ENCODE measurements around the gene KIF1B. TPM values are rescaled to one million over a fixed set of nuclear protein-coding genes. Genes with fewer than 3 reads are reported as not detected.

KIF1B gene
- total and polyA plus RNA-seq, 2 donors (not counting 1 experiment from before 2014, with no cell fraction given) = 3.5 to 16.4 TPM

GRCh38 chr1:10379101-10379620, 168.8 kb downstream of the KIF1B start:
- 87% methylated on average over 7 of the region's 10 CpGs for WGBS (ENCODE audit: insufficient coverage)
- H3K36me3 ChIP-seq (replicated peaks in 1 of 2; ENCODE audit: control extremely low read depth in 1 of 2, control insufficient read depth in 1 of 2, extremely low read depth in 1 of 2, insufficient read depth in 2 of 2, low read length in 1 of 2) = peaks cover 0 to 10% of the 10 kb centered on the region in 2 experiments
- H3K4me2 ChIP-seq (replicated peaks; ENCODE audit: low read depth, low read length, poor library complexity, severe bottlenecking) = no peak overlapping the region
- no peak for TF ChIP-seq EZH2 (IDR thresholded peaks at IDR 0.05; ENCODE audit: borderline replicate concordance, insufficient read depth, low read depth, low read length, poor library complexity, severe bottlenecking)
- TF ChIP-seq, protein P1, sequence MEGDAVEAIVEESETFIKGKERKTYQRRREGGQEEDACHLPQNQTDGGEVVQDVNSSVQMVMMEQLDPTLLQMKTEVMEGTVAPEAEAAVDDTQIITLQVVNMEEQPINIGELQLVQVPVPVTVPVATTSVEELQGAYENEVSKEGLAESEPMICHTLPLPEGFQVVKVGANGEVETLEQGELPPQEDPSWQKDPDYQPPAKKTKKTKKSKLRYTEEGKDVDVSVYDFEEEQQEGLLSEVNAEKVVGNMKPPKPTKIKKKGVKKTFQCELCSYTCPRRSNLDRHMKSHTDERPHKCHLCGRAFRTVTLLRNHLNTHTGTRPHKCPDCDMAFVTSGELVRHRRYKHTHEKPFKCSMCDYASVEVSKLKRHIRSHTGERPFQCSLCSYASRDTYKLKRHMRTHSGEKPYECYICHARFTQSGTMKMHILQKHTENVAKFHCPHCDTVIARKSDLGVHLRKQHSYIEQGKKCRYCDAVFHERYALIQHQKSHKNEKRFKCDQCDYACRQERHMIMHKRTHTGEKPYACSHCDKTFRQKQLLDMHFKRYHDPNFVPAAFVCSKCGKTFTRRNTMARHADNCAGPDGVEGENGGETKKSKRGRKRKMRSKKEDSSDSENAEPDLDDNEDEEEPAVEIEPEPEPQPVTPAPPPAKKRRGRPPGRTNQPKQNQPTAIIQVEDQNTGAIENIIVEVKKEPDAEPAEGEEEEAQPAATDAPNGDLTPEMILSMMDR (IDR thresholded peaks at IDR 0.05) = no peak
- no peaks in the 10 kb centered on the region for H3K4me1 ChIP-seq (ENCODE audit: control insufficient read depth in 2 of 2, insufficient read depth in 2 of 2, low read length in 2 of 2)
- no peak overlapping the region for H2AFZ ChIP-seq (ENCODE audit: insufficient read depth, low read depth, low read length, poor library complexity, severe bottlenecking)
- no peak overlapping the region for H3K27ac ChIP-seq (ENCODE audit: low read length in 2 of 2)
- no peaks in the 10 kb centered on the region for H3K9me3 ChIP-seq (ENCODE audit: control extremely low read depth in 1 of 3, control insufficient read depth in 2 of 3, insufficient read depth in 1 of 3, low read length in 2 of 3)
- H3K4me3 Mint-ChIP-seq = no peak overlapping the region
- H3K79me2 ChIP-seq (ENCODE audit: control insufficient read depth, insufficient read depth, low read length) = no peaks in the 10 kb centered on the region
- no peak overlapping the region for H3K9ac ChIP-seq (ENCODE audit: low read length)
- ATAC-seq (ENCODE audit: low read depth) (no peak), DNase-seq (no peak)
- CTCF ChIA-PET = interaction anchor here (1.1 to 3.1 kb wide), 2 partner anchors 50 kb away, joined by 4 to 25 read pairs; partner anchors contain the start of gene CENPS
- H3K27me3 Mint-ChIP-seq = no peaks in the 10 kb centered on the region
- H4K20me1 ChIP-seq (ENCODE audit: control insufficient read depth, insufficient read depth, low read length, poor library complexity, severe bottlenecking) = no peaks in the 10 kb centered on the region
- no peaks in the 10 kb centered on the region for H3K4me1 Mint-ChIP-seq
- H3K4me3 ChIP-seq (ENCODE audit: control extremely low read depth in 1 of 5, extremely low read depth in 1 of 5, insufficient read depth in 1 of 5, low read depth in 2 of 5, low read length in 4 of 5) = no peak overlapping the region
- H3K27ac Mint-ChIP-seq = no peak overlapping the region
- intact Hi-C loops (cut with micrococcal nuclease) = no loop called here
- no peaks in the 10 kb centered on the region for H3K9me3 Mint-ChIP-seq (ENCODE audit: insufficient read depth)
- POLR2A ChIA-PET = no interaction called here
- no peaks in the 10 kb centered on the region for H3K27me3 ChIP-seq (replicated peaks in 1 of 4; ENCODE audit: control extremely low read depth in 1 of 4, control insufficient read depth in 3 of 4, insufficient read depth in 4 of 4, low read length in 3 of 4)

DNA sequence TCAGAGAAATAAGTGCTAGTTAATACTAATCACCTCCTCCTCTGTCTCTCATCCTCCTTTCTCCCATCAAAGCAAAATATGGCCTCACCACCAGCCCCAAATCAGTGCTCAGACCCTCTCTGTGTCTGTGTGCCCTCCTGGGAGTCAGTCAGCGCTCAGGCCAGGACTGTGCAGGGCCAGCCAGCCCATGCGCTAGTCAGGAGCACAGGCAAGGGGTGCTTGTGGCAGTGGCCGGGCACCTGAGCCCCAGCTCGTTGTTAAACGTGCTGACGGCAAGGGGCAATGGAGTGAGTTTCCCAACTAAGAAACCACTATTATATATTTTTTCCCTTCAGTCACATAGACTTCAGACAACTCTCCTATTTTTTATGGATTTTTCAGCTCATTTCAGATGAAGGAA, 169.3 kb downstream of the KIF1B start:
- peaks cover 0 to 5% of the 10 kb centered on the region in 2 experiments for H3K36me3 ChIP-seq (replicated peaks in 1 of 2; ENCODE audit: control extremely low read depth in 1 of 2, control insufficient read depth in 1 of 2, extremely low read depth in 1 of 2, insufficient read depth in 2 of 2, low read length in 1 of 2)
- ChIA-PET CTCF (interaction anchor here (1.1 kb wide), 1 partner anchor 49 kb away, joined by 4 read pairs; no protein-coding TSS in a partner anchor), POLR2A (no interaction called here)
- H3K27ac ChIP-seq (ENCODE audit: low read length in 2 of 2) = no peak overlapping the region
- DNase-seq = no peak
- H3K4me1 ChIP-seq (ENCODE audit: control insufficient read depth in 2 of 2, insufficient read depth in 2 of 2, low read length in 2 of 2) = no peaks in the 10 kb centered on the region
- Mint-ChIP-seq H3K4me1 (no peaks in the 10 kb centered on the region), H3K27ac (no peak overlapping the region), H3K27me3 (no peaks in the 10 kb centered on the region), H3K4me3 (no peak overlapping the region), H3K9me3 (ENCODE audit: insufficient read depth) (no peaks in the 10 kb centered on the region)
- no peak overlapping the region for H3K9ac ChIP-seq (ENCODE audit: low read length)
- H4K20me1 ChIP-seq (ENCODE audit: control insufficient read depth, insufficient read depth, low read length, poor library complexity, severe bottlenecking) = no peaks in the 10 kb centered on the region
- no peak overlapping the region for H3K4me3 ChIP-seq (ENCODE audit: control extremely low read depth in 1 of 5, extremely low read depth in 1 of 5, insufficient read depth in 1 of 5, low read depth in 2 of 5, low read length in 4 of 5)
- TF ChIP-seq, protein P1 (IDR thresholded peaks at IDR 0.05) = no peak
- no peak for TF ChIP-seq EZH2 (IDR thresholded peaks at IDR 0.05; ENCODE audit: borderline replicate concordance, insufficient read depth, low read depth, low read length, poor library complexity, severe bottlenecking)
- ATAC-seq (ENCODE audit: low read depth) = no peak
- H3K79me2 ChIP-seq (ENCODE audit: control insufficient read depth, insufficient read depth, low read length) = no peaks in the 10 kb centered on the region
- no peak overlapping the region for H3K4me2 ChIP-seq (replicated peaks; ENCODE audit: low read depth, low read length, poor library complexity, severe bottlenecking)
- no peak overlapping the region for H2AFZ ChIP-seq (ENCODE audit: insufficient read depth, low read depth, low read length, poor library complexity, severe bottlenecking)
- no peaks in the 10 kb centered on the region for H3K9me3 ChIP-seq (ENCODE audit: control extremely low read depth in 1 of 3, control insufficient read depth in 2 of 3, insufficient read depth in 1 of 3, low read length in 2 of 3)
- WGBS (ENCODE audit: insufficient coverage) = 97% methylated on average over 6 of the region's 6 CpGs
- H3K27me3 ChIP-seq (replicated peaks in 1 of 4; ENCODE audit: control extremely low read depth in 1 of 4, control insufficient read depth in 3 of 4, insufficient read depth in 4 of 4, low read length in 3 of 4) = no peaks in the 10 kb centered on the region
- intact Hi-C loops (cut with micrococcal nuclease) = no loop called here

Data from B cell (primary cell).